NCI-H510A treated with DMSO at 0.1 percent for 48 hours (cell line): ENCODE measurements around the gene MAGEB18.

Experiments
- DNase-seq: peaks from one replicate; lab custom pipeline; 2025; lab: John Stamatoyannopoulos, UW

The MAGEB18 gene

DNA sequence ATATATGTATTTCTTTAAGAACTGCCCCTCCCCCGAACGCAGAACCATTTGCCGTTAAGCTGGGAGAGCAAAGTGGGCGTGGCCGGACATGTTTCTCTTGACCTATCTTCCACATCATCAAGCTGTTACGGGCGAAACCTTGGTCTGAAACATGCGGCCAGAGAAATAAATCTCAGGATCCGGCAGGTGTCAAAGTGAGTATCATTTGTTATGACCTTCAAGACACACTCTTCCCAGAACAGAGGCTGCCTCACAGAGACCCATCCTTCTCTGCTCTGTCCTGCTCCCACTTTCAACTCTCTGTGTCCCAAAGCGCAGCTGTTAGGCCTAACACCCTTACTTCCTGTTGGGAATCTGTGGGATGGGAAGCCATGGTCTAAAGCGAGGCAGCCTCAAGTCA is at the start of gene MAGEB18:
TSS of gene MAGEB18 (plus strand) at position 70 of the 400 bp plus-strand sequence. CDS start 643 bp downstream, outside the sequence.
- DNase-seq, result no peak

- DNase-seq, result no peak
Measured at GRCh38 chrX:26100421-26100920, 37.7 kb upstream of the MAGEB18 start.

DNA sequence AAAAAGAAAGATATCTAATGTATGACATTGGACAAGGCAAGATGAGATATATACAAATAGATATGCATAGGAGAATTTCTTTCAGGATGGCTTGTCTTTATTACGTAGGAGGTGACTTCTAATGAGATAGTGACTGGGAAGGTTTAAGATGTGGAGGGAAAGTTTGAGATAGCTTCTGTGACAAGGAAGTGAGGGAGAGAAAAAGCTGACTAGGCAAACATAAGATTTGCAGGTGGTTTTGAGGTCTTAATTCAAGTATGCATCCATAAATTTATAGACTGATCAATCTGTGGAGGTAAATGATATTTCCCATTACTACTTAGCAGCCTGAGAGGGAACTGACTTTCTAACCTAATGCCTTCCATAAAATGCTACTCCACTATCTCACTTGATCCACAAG is 29.0 kb upstream of the MAGEB18 start:
- no peak for DNase-seq

DNA sequence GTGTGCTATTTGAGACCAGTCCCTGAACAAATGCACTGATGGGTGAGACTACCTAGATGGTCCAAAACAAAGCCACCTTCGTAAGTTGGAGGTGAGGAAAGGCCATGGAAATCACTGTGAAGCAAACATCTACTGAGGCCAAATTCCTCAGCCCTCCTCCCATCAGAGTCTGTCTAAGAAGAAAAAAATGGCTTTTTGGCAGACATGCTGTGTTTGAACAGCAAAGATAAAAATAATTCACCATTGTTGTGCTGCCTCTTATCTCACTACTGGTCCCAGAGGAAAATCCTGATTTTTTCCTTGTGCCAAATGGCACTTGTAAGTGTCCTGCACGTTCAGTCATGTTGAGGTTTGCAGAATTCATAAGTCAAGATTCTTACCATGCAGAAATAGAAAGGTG is 7.9 kb downstream of the MAGEB18 start:
- no peak for DNase-seq

- no peak for DNase-seq
Measured at GRCh38 chrX:26160301-26160700, 22.2 kb downstream of the MAGEB18 start, which contains the start of gene MAGEB6B. MAGEB6B (plus strand) TSS chrX:26160601; CDS start chrX:26160601, 0 bp downstream.
